H1 (cell line): ENCODE measurements around the gene CNFN. TPM values are rescaled to one million over a fixed set of nuclear protein-coding genes. Genes with fewer than 3 reads are reported as not detected.

Experiments
- CTCF ChIA-PET: fragments of 300-600 bp; sonication (Branson Sonifier 250); formaldehyde crosslinking; loops from one replicate; lab custom pipeline; 2021; ENCODE audit not compliant: partially characterized antibody; lab: Charles Lee
- POLR2A ChIA-PET: fragments of 300-600 bp; sonication (Branson Sonifier 250); formaldehyde crosslinking; loops from one replicate; lab custom pipeline; 2021; ENCODE audit warnings: inconsistent platforms; ENCODE audit not compliant: partially characterized antibody; lab: Charles Lee
- DNase-seq, 2 experiments: peaks; one replicate each; pipeline versions ENCODE4 v3.0.0 to v3.0.0-alpha.2; 2010 to 2022; ENCODE audit warnings: low spot score in 2 of 2, low read depth in 1 of 2, mixed read lengths in 1 of 2
- FAIRE-seq: peaks from 2 replicates; lab custom pipeline; 2011; peaks lifted over from hg19 to GRCh38; lab: Jason Lieb, UNC
- H2AFZ ChIP-seq: 2 replicates; pipeline ENCODE4 v1.8.1; 2012; ENCODE audit warnings: low read length, inconsistent platforms
- H2AK5ac ChIP-seq: 2 replicates; pipeline ENCODE4 v1.6.1; 2013; ENCODE audit warnings: low read depth, low read length
- H2BK120ac ChIP-seq: replicated peaks from 2 replicates; pipeline ENCODE3; 2013; ENCODE audit warnings: low read depth, low read length, inconsistent platforms
- H2BK12ac ChIP-seq: 2 replicates; pipeline ENCODE4 v1.6.1; 2013; ENCODE audit warnings: low read depth, low read length
- H2BK15ac ChIP-seq: 2 replicates; pipeline ENCODE4 v1.6.1; 2013; ENCODE audit warnings: low read length
- H2BK20ac ChIP-seq: 2 replicates; pipeline ENCODE4 v1.6.1; 2013; ENCODE audit warnings: low read length
- H2BK5ac ChIP-seq: 2 replicates; pipeline ENCODE4 v1.6.1; 2013; ENCODE audit warnings: low read depth, low read length
- H3K14ac ChIP-seq: 2 replicates; pipeline ENCODE4 v1.6.1; 2013; ENCODE audit warnings: inconsistent platforms; ENCODE audit not compliant: insufficient read length
- H3K18ac ChIP-seq: 2 replicates; pipeline ENCODE4 v1.6.1; 2013; ENCODE audit warnings: low read length; ENCODE audit errors: extremely low read depth
- H3K23ac ChIP-seq: 2 replicates; pipeline ENCODE4 v1.6.1; 2013; ENCODE audit warnings: inconsistent platforms; ENCODE audit not compliant: insufficient read length
- H3K23me2 ChIP-seq: 2 replicates; pipeline ENCODE4 v1.6.1; 2013; ENCODE audit warnings: low read depth, low read length
- H3K27ac ChIP-seq: 2 replicates; pipeline ENCODE4 v1.6.1; 2011; ENCODE audit warnings: low read depth, low read length, inconsistent platforms
- H3K27me3 ChIP-seq, 4 experiments: replicated peaks in 1 of 4; 1 replicate in 1 of 4; 2 replicates in 3 of 4; pipeline versions ENCODE4 v1.6.1 to v1.8.1; 2011 to 2013; ENCODE audit warnings: low read length in 3 of 4, mild to moderate bottlenecking in 3 of 4, inconsistent platforms in 2 of 4, mixed read lengths in 2 of 4, moderate library complexity in 1 of 4; ENCODE audit not compliant: control insufficient read depth in 3 of 4, insufficient read depth in 3 of 4; ENCODE audit errors: extremely low read depth in 1 of 4
- H3K36me3 ChIP-seq, 4 experiments: 2 replicates each; pipeline versions ENCODE4 v1.6.1 to v1.8.1; 2011 to 2013; ENCODE audit warnings: mild to moderate bottlenecking in 4 of 4, low read length in 3 of 4, moderate library complexity in 2 of 4, control low read depth in 1 of 4, inconsistent platforms in 1 of 4; ENCODE audit not compliant: insufficient read depth in 4 of 4, control insufficient read depth in 2 of 4
- H3K4ac ChIP-seq: replicated peaks from 2 replicates; pipeline ENCODE3; 2013; ENCODE audit warnings: low read length, low read depth, mixed read lengths, inconsistent platforms; ENCODE audit not compliant: insufficient read length
- H3K4me1 ChIP-seq, 4 experiments: replicated peaks in 1 of 4; 1 replicate in 1 of 4; 2 replicates in 3 of 4; pipeline versions ENCODE4 v1.6.1 to v1.8.1; 2011 to 2013; ENCODE audit warnings: low read length in 3 of 4, inconsistent platforms in 2 of 4, mixed read lengths in 1 of 4; ENCODE audit not compliant: insufficient read depth in 4 of 4, control insufficient read depth in 3 of 4
- H3K4me2 ChIP-seq, 2 experiments: 2 replicates each; pipeline versions ENCODE4 v1.6.1 to v1.8.1; 2011 to 2013; ENCODE audit warnings: low read depth in 2 of 2, low read length in 2 of 2, control low read depth in 1 of 2, inconsistent platforms in 1 of 2, mild to moderate bottlenecking in 1 of 2; ENCODE audit not compliant: insufficient read depth in 1 of 2
- H3K4me3 ChIP-seq, 4 experiments: fragments of 200-600, 300-600 bp in 1 of 4; sonication (generic), shearing (Covaris generic), sonication (Bioruptor Twin) in 1 of 4; 2 replicates each; pipeline versions ENCODE4 v1.5.1 to v1.8.1; 2011 to 2016; ENCODE audit warnings: low read length in 4 of 4, low read depth in 3 of 4, control low read depth in 2 of 4, inconsistent platforms in 2 of 4, mild to moderate bottlenecking in 2 of 4, mixed read lengths in 1 of 4, moderate library complexity in 1 of 4; ENCODE audit not compliant: insufficient read depth in 2 of 4; ENCODE audit errors: extremely low read depth in 1 of 4
- H3K56ac ChIP-seq: replicated peaks from 2 replicates; pipeline ENCODE3; 2013; ENCODE audit warnings: low read depth, mild to moderate bottlenecking, mixed read lengths, low read length, inconsistent platforms; ENCODE audit not compliant: insufficient read length
- H3K79me1 ChIP-seq: 2 replicates; pipeline ENCODE4 v1.6.1; 2013; ENCODE audit warnings: low read depth, low read length, control low read depth
- H3K79me2 ChIP-seq, 2 experiments: 2 replicates each; pipeline versions ENCODE4 v1.6.1 to v1.8.1; 2012 to 2013; ENCODE audit warnings: low read length in 2 of 2, mild to moderate bottlenecking in 2 of 2, inconsistent platforms in 1 of 2; ENCODE audit not compliant: insufficient read depth in 2 of 2, control insufficient read depth in 1 of 2
- H3K9ac ChIP-seq, 4 experiments: replicated peaks in 1 of 4; 1 replicate in 1 of 4; 2 replicates in 3 of 4; pipeline versions ENCODE4 v1.6.1 to v1.8.1; 2011 to 2013; ENCODE audit warnings: low read depth in 3 of 4, low read length in 3 of 4, control low read depth in 2 of 4, mild to moderate bottlenecking in 2 of 4, moderate library complexity in 2 of 4, inconsistent platforms in 1 of 4; ENCODE audit errors: extremely low read depth in 1 of 4
- H3K9me3 ChIP-seq, 2 experiments: 2 replicates each; pipeline versions ENCODE4 v1.6.1 to v1.8.1; 2012 to 2013; ENCODE audit warnings: mild to moderate bottlenecking in 2 of 2, moderate library complexity in 2 of 2, control low read depth in 1 of 2, inconsistent platforms in 1 of 2, low read depth in 1 of 2, low read length in 1 of 2, mixed read lengths in 1 of 2; ENCODE audit not compliant: insufficient read depth in 2 of 2
- H4K20me1 ChIP-seq, 2 experiments: replicated peaks in 1 of 2; 2 replicates each; pipeline versions ENCODE3 to v1.8.1; 2011 to 2013; ENCODE audit warnings: inconsistent platforms in 2 of 2, low read length in 2 of 2, mild to moderate bottlenecking in 1 of 2; ENCODE audit not compliant: insufficient read depth in 2 of 2, control insufficient read depth in 1 of 2
- H4K5ac ChIP-seq: 2 replicates; pipeline ENCODE4 v1.6.1; 2013; ENCODE audit warnings: low read length, low read depth, mixed read lengths, inconsistent platforms; ENCODE audit not compliant: insufficient read length
- H4K8ac ChIP-seq: 2 replicates; pipeline ENCODE4 v1.8.0; 2013; ENCODE audit warnings: mild to moderate bottlenecking, moderate library complexity, low read length, inconsistent platforms; ENCODE audit not compliant: insufficient read depth; ENCODE audit errors: extremely low read depth
- H4K91ac ChIP-seq: replicated peaks from 2 replicates; pipeline ENCODE3; 2013; ENCODE audit warnings: low read length, mixed read lengths, inconsistent platforms; ENCODE audit not compliant: insufficient read length
- CEBPB ChIP-seq: IDR thresholded peaks from 2 replicates; pipeline ENCODE4 v1.6.1; 2012; ENCODE audit warnings: low read depth, low read length
- HDAC2 ChIP-seq, 2 experiments: fragments of 300-600 bp in 1 of 2; sonication (generic) in 1 of 2; IDR thresholded peaks; 2 replicates each; pipeline ENCODE4 v1.6.1; 2011 to 2012; ENCODE audit warnings: low read depth in 2 of 2, low read length in 2 of 2, mild to moderate bottlenecking in 2 of 2, moderate library complexity in 2 of 2, borderline replicate concordance in 1 of 2, inconsistent platforms in 1 of 2
- NRF1 ChIP-seq: IDR thresholded peaks from 2 replicates; pipeline ENCODE4 v1.6.1; 2011; ENCODE audit warnings: mild to moderate bottlenecking, low read depth, low read length, improper control_type of control experiment
- SIRT6 ChIP-seq: IDR thresholded peaks from one replicate; pipeline ENCODE4 v1.7.1; 2012; ENCODE audit warnings: low read length, inconsistent platforms
- ZNF274 ChIP-seq: IDR thresholded peaks from 2 replicates; pipeline ENCODE4 v1.7.0; 2012; ENCODE audit warnings: low read length, borderline replicate concordance; ENCODE audit errors: extremely low read depth
- WGBS, 2 experiments: shearing (Covaris generic) in 1 of 2; methylation state at CpG; one replicate each; pipeline versions ENCODE4 v1.1.6 to v1.1.7; 2013 to 2015; ENCODE audit warnings: low lambda C conversion rate in 2 of 2, mixed read lengths in 2 of 2, inconsistent platforms in 1 of 2, low coverage in 1 of 2, missing lambda C conversion rate in 1 of 2; ENCODE audit not compliant: insufficient replicate concordance in 2 of 2, insufficient coverage in 1 of 2, insufficient read length in 1 of 2; ENCODE audit errors: extremely low coverage in 1 of 2, missing lambda C conversion rate in 1 of 2; 5-methylcytosine and 5-hydroxymethylcytosine counted together
- polyA plus RNA-seq, 7 experiments: library from polyadenylated mRNA; depleted of rRNA in 3 of 7; stranded (reverse) in 5 of 7; unstranded in 2 of 7; fragments of >200 nt in 5 of 7; fragments of 200-250 nt in 2 of 7; gene quantifications; 1 replicate in 5 of 7; 2 replicates in 1 of 7; 4 replicates in 1 of 7; pipeline versions ENCODE4 v1.2.1 to v1.2.3, GENCODE V29; 2011 to 2013; ENCODE audit warnings: missing spikeins in 2 of 7, mixed read lengths in 2 of 7
- total RNA-seq: library from RNA; stranded (reverse); fragmentation: NEBNext Ultra II Directional; extraction: Animal tissue kit (Norgen Biotek cat#: 25700); gene quantifications from 2 replicates; pipeline ENCODE4 v1.2.1, GENCODE V29; 2021

Gene CNFN
- total and polyA plus RNA-seq, 2 of the 8 experiments (the other 6 are each of a cell fraction or from before 2014, with no cell fraction given), result 8.9 to 31.5 TPM

DNA sequence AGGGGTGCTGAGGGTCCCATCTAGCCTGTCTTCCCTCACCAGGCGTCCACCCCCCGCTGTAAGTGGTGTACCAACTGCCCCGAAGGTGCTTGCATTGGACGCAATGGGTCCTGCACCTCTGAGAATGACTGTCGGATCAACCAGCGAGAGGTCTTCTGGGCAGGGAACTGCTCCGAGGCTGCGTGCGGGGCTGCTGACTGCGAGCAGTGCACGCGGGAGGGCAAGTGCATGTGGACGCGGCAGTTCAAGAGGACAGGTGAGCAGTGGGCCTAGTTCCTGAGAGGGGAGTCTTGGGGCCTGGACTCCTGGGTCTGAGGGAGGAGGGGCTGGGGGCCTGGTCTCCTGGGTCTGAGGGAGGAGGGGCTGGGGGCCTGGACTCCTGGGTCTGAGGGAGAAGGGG lies 27.8 kb downstream of the CNFN start:
- Histone ChIP-seq H3K14ac (no peak overlapping the region), H2AFZ (no peak overlapping the region), H3K4me3 (no peak overlapping the region), H3K9ac (no peak overlapping the region), H4K8ac (no peak overlapping the region), H3K4me1 (peaks cover 0 to 6% (median 3%) of the 10 kb centered on the region in 4 experiments; a peak in 4 of 7 replicates), H4K5ac (no peak overlapping the region), H2BK5ac (peak overlapping the region; percentile 55; the same call in 1 of the 2 replicates), H3K23ac (no peak overlapping the region), H2BK120ac (no peak overlapping the region), H3K79me1 (peaks cover 2% of the 10 kb centered on the region; the same call in 1 of the 2 replicates), H3K36me3 (peaks cover 5 to 13% (median 6%) of the 10 kb centered on the region in 4 experiments; a peak in 7 of 8 replicates), H2BK20ac (no peak overlapping the region), H3K27ac (no peak overlapping the region), H4K20me1 (peaks cover 0 to 2% of the 10 kb centered on the region in 2 experiments), H3K9me3 (peaks cover 0 to 6% of the 10 kb centered on the region in 2 experiments; a peak in 1 of 4 replicates), H2AK5ac (0 out of 2 replicates have a peak overlapping the region, but pooled peaks have one; percentile 5), H3K18ac (no peak overlapping the region; the same call in 1 of the 2 replicates), H3K27me3 (no peaks in the 10 kb centered on the region), H2BK12ac (no peak overlapping the region), H3K4ac (no peak overlapping the region), H3K79me2 (no peaks in the 10 kb centered on the region), H3K56ac (no peak overlapping the region), H3K23me2 (no peaks in the 10 kb centered on the region), H2BK15ac (no peak overlapping the region), H3K4me2 (no peak overlapping the region), H4K91ac (no peak overlapping the region)
- ChIA-PET POLR2A (no interaction called here), CTCF (interaction anchor here (1.8 kb wide), 1 partner anchor 9 kb away, joined by 4 read pairs; no protein-coding TSS in a partner anchor)
- 94% methylated on average over 14 of the region's 14 CpGs; no CpG with 5 or more reads in 1 of the 2 experiments for WGBS, 2 experiments
- no peak for DNase-seq
- FAIRE-seq, result no peak
- no peak for TF ChIP-seq HDAC2 (IDR thresholded peaks at IDR 0.05; ENCODE audit: borderline replicate concordance in 1 of 2, low read depth in 2 of 2, low read length in 2 of 2)
- no peak for TF ChIP-seq CEBPB
- no peak for TF ChIP-seq NRF1
- no peak for TF ChIP-seq ZNF274
- TF ChIP-seq SIRT6, result no peak
